ENCODE results near the gene ZNFX1. TPM values are rescaled to one million over a fixed set of nuclear protein-coding genes. Genes with fewer than 3 reads are reported as not detected.

Gene ZNFX1
- total RNA-seq, 1 donor from 2014 or later, result 27.5 TPM

DNA sequence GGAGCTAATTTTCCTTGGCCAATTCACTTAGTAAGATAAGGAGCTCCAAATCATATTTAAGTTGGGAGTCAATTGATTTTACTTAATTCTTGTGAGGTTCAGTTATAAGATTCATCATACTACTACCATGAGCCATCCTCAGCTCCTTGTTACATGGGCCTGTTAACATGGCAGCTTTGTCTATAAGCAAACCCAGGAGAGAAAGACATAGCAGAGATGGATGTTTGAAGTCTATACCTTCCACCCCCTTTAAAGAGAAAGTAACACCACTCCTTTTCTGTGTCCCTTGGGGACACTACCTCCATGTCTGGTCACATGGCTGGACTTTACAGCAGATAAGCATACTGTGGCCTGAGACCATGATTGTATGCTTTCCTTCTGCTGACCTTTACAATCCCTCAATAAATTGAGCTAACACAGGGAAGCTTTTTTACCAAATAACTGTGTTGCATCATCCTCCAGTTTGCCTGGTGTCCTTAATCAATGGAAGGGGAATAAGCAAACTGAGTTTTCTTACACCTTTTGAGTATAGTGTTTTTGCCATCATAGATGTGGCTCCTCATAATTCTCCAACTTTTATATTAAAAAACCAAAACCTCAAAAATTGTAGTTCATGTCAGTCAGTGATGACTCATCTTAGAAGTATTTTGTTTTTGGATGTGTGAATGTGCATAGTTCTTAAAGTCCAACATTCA is 9.8 kb upstream of the ZNFX1 start:
- H3K9me3 ChIP-seq, result peaks cover 17% of the 10 kb centered on the region
- H3K27ac ChIP-seq, result no peak overlapping the region
- H3K4me1 ChIP-seq, result peaks cover 25% of the 10 kb centered on the region
- no peak for DNase-seq (ENCODE audit: extremely low spot score in 2 of 2)
- H3K36me3 ChIP-seq, result peaks cover 0 to 86% of the 10 kb centered on the region in 2 donors
- H3K27me3 ChIP-seq, result no peaks in the 10 kb centered on the region
- no peak overlapping the region for H3K4me3 ChIP-seq
- intact Hi-C loops (cut with DNase I), result no loop called here
- TF ChIP-seq POLR2A (IDR thresholded peaks at IDR 0.05) (no peak), POLR2AphosphoS5 (IDR thresholded peaks at IDR 0.05; ENCODE audit: insufficient read depth in 1 of 2, low read depth in 1 of 2) (no peak)
- TF ChIP-seq, protein P1, sequence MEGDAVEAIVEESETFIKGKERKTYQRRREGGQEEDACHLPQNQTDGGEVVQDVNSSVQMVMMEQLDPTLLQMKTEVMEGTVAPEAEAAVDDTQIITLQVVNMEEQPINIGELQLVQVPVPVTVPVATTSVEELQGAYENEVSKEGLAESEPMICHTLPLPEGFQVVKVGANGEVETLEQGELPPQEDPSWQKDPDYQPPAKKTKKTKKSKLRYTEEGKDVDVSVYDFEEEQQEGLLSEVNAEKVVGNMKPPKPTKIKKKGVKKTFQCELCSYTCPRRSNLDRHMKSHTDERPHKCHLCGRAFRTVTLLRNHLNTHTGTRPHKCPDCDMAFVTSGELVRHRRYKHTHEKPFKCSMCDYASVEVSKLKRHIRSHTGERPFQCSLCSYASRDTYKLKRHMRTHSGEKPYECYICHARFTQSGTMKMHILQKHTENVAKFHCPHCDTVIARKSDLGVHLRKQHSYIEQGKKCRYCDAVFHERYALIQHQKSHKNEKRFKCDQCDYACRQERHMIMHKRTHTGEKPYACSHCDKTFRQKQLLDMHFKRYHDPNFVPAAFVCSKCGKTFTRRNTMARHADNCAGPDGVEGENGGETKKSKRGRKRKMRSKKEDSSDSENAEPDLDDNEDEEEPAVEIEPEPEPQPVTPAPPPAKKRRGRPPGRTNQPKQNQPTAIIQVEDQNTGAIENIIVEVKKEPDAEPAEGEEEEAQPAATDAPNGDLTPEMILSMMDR (IDR thresholded peaks at IDR 0.05), result no peak

DNA sequence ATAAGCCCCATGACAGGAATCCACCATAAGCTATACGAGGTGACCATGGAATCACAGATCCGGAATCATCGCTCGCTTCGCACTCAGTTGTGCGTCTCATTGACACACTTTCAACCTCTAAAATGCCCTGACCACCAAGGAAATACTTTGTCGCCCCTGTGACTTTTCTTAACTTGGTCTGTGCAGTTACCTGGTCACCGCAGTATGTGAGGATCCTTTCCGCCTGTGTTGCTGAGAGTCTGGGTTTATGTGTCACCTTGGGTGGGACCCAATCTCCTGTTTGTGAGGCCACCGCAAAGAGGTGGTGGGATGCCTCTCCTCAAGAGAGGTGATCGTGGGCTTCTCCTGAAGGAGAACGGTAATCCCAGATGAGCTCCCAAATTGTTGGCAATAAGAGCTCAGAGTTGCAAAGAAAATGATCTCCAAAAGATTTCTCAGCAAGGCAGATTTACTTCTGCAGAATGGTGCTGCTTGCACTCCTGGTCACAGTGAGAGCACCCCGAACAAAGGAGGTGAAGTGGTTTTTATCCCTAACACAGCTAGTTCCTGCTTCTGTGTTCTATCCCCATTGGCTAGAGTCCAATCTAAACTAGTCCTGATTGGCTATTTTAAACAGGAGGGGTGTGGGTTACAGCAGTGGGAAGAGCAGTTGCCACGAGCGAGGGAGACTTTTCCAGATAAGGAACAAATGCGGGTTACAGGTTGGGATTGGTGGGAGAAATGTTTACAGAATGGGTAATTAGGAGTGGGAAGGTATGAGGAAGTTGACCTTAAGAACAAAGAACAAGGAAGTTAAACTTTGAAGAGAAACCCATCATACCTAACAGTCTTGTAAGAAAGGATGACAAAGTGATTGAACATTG is 9.1 kb upstream of the ZNFX1 start:
- intact Hi-C loops (cut with DNase I), result no loop called here
- Histone ChIP-seq H3K9me3 (peaks cover 17% of the 10 kb centered on the region), H3K27me3 (no peaks in the 10 kb centered on the region), H3K36me3 (peaks cover 0 to 94% of the 10 kb centered on the region in 2 donors), H3K4me1 (peaks cover 33% of the 10 kb centered on the region), H3K4me3 (no peak overlapping the region), H3K27ac (no peak overlapping the region)
- no peak for DNase-seq (ENCODE audit: extremely low spot score in 2 of 2)
- TF ChIP-seq, protein P1 (IDR thresholded peaks at IDR 0.05), result no peak
- no peak for TF ChIP-seq POLR2AphosphoS5 (IDR thresholded peaks at IDR 0.05; ENCODE audit: insufficient read depth in 1 of 2, low read depth in 1 of 2)

DNA sequence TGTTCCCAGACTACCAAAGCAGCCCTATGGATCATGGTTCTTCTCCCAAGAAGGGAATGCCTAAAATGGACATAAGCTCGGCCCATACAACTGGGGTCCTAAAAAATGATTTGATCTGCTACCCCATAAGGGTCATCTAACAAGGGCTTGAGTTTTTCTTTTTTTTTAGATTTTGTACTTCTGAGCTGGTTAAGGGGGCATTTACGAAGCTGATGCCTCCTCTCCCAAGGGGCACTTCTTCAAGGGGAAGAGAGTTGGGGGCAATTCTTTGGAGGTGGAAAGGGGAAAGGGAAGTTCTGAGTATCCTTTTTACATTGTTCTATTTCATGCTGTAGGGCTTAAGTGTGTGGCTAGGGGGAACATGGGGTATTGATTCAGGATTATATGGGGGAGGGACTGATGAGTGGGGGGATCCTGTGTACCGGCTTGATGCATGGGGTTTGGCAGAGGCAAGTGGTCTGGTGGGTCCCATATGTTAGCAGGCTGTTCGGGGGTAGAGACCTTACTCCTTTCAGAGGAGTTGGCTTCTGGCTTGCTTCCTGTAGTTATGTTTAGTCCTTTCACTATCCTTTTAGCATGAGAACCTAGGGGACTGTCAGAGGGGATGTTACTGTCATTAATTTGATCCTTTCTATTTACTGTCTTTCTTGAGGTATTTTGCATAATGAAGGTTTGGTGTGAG is 8.1 kb upstream of the ZNFX1 start:
- H3K27me3 ChIP-seq, result no peaks in the 10 kb centered on the region
- TF ChIP-seq POLR2A (IDR thresholded peaks at IDR 0.05), result no peak
- TF ChIP-seq POLR2AphosphoS5 (IDR thresholded peaks at IDR 0.05; ENCODE audit: insufficient read depth in 1 of 2, low read depth in 1 of 2), result no peak
- TF ChIP-seq, protein P1 (IDR thresholded peaks at IDR 0.05), result no peak
- H3K4me1 ChIP-seq, result peaks cover 41% of the 10 kb centered on the region
- peaks cover 3 to 98% of the 10 kb centered on the region in 2 donors for H3K36me3 ChIP-seq
- intact Hi-C loops (cut with DNase I), result no loop called here
- no peak overlapping the region for H3K27ac ChIP-seq
- no peak for DNase-seq (ENCODE audit: extremely low spot score in 2 of 2)
- H3K4me3 ChIP-seq, result no peak overlapping the region
- H3K9me3 ChIP-seq, result peaks cover 17% of the 10 kb centered on the region

DNA sequence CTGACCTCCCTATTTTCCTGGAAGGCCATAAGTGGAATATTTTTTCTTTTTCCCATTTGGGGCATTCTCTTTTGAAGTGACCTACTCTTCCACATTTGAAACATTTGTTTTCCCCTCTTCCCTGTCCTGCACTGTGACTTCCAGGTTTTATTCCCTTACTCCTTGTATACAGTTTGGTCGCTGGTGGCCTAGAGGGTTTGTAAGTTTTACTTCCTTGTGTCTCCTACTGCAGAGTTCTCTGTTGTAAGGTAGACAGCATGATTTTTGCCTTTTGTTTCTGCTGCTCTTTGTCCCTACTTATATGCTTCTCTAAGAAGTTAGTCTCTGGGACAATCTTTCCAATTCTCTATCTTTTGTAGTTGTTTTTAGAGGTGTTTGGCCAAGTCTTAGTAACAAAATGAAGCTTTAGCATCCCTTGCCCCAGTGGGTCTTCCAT is 7.4 kb upstream of the ZNFX1 start:
- DNase-seq (ENCODE audit: extremely low spot score in 2 of 2), result no peak
- no peak for TF ChIP-seq POLR2AphosphoS5 (IDR thresholded peaks at IDR 0.05; ENCODE audit: insufficient read depth in 1 of 2, low read depth in 1 of 2)
- TF ChIP-seq POLR2A (IDR thresholded peaks at IDR 0.05), result no peak
- TF ChIP-seq, protein P1 (IDR thresholded peaks at IDR 0.05), result no peak
- Histone ChIP-seq H3K4me1 (peaks cover 48% of the 10 kb centered on the region), H3K9me3 (peaks cover 17% of the 10 kb centered on the region), H3K27ac (no peak overlapping the region), H3K4me3 (no peak overlapping the region), H3K27me3 (no peaks in the 10 kb centered on the region), H3K36me3 (peaks cover 9 to 98% of the 10 kb centered on the region in 2 donors)
- intact Hi-C loops (cut with DNase I), result no loop called here

All from vagina (tissue), 2 donors.